GM19372 (cell line): ENCODE measurements around the gene PCBP3.

Experiments
- ATAC-seq: cut with Tn5 transposase; IDR thresholded peaks from one replicate; pipeline ENCODE4 v1.9.1; 2021; ENCODE audit warnings: mild to moderate bottlenecking, low read depth, moderate library complexity; ENCODE audit not compliant: unreplicated experiment

Gene PCBP3

DNA sequence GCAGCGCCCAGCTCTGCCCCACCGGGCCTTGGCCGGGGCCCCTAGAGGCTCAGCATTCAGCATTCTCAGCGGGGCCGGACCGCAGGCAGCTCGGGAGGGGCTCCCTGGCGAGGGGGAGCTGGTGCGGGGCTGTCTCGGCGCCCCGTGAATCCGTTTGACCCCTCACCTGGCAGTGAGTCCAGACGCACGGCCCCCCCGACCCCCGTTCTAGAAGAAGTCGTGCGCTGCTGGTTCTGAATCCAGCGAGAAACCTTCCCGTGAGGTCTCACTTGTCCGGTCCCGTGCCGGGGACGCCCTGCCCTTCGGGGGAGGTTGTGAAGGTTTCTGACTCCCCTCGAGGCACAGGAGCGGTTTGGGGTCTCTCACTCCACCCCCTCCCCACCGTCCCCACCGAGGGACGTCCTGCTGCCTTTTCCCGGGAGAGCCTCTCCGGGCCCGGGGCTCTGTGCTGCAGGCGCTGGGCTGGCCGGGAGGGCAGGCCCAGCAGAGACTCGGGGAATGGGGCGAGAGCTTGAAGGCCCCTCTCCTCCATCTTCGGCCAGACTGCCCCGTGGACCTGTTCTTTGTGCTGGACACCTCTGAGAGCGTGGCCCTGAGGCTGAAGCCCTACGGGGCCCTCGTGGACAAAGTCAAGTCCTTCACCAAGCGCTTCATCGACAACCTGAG, 338.7 kb downstream of the PCBP3 start:
- ATAC-seq: no peak

GRCh38 chr21:45982758-45983648, 339.5 kb downstream of the PCBP3 start:
- no peak for ATAC-seq

- ATAC-seq: no peak
Measured at GRCh38 chr21:45983649-45983965, 340.1 kb downstream of the PCBP3 start.

DNA sequence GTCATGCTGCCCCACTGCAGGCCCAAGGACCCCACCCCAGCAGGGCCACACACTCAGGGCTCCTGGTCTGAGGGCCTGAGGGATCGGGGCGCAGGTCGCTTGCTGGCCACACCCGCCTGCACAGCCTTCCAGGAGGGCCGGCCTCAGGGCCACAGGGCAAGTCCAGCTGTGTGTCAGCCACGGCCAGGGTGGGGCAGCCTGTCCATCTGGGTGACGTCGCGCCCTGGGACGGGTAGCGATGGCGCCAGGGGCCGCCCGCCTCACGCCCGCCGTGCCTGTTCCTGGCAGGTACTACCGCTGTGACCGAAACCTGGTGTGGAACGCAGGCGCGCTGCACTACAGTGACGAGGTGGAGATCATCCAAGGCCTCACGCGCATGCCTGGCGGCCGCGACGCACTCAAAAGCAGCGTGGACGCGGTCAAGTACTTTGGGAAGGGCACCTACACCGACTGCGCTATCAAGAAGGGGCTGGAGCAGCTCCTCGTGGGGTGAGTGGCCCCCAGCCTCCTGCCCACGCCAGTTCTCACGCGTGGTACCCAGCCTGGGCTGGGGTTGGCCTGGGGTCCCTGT, 340.5 kb downstream of the PCBP3 start:
- no peak for ATAC-seq

DNA sequence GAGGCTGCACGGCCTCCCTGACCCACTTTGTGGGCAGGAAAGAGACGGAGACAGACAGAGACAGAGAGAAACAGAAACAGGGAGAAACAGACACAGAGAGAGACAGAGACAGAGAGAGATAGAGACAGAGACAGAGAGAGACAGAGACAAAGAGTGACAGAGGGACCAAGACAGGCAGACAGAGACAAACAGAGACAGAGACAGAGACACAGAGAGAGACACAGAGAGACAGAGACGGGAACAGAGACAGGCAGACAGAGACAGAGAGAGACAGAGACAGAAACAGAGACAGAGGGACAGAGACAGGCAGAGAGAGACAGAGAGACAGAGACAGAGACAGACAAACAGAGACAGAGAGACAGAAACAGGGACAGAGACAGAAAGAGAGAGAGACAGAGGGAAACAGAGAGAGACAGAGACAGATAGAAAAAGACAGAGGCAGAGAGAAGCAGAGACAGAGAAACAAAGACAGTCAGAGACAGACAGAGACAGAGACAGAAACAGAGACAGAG, 341.1 kb downstream of the PCBP3 start:
- no peak for ATAC-seq

DNA sequence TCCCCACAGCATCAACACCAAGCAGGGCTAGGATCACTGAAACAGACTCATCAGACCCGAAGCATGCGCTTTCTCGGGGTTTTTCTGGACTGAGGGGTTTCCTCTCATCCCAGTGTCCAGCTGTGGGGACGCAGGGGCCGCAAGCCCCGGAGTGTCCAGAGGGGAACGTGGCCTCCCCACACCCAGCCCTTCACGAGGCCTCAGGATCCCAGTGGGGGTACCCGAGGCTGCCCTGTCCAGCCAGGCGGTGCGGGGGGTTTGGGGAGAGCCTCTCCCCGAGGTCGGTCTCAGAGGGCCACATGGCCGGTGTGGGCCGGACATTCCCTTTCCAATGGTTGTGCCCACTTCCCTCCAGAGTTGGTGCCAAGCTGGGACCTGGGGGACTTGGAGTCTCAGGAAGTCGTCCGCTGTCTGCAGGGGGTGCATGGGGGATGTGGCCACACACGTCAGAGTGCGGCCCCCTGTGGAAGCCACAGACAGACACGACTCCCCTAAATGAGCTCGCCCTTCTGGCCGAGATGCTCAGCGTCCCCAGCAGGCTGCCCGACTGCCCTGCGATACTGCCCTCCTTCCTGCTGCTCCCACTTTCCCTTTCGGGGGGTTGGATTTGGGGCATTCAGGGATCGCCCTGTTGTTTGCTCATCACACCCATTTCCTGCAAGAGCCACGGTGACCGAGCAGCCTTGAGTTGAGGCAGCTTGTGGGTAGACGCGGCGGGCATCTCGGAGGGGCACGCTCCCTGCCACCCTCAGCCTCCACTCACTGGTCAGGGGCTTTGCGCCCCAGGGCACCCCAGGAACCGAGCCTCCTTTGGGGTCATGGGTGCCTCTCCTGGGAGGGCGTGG, 342.2 kb downstream of the PCBP3 start:
- ATAC-seq: no peak

- ATAC-seq: no peak
Measured at GRCh38 chr21:45986316-45987051, 343.0 kb downstream of the PCBP3 start.

- ATAC-seq: no peak
Measured at GRCh38 chr21:45987121-45987711, 343.7 kb downstream of the PCBP3 start.

DNA sequence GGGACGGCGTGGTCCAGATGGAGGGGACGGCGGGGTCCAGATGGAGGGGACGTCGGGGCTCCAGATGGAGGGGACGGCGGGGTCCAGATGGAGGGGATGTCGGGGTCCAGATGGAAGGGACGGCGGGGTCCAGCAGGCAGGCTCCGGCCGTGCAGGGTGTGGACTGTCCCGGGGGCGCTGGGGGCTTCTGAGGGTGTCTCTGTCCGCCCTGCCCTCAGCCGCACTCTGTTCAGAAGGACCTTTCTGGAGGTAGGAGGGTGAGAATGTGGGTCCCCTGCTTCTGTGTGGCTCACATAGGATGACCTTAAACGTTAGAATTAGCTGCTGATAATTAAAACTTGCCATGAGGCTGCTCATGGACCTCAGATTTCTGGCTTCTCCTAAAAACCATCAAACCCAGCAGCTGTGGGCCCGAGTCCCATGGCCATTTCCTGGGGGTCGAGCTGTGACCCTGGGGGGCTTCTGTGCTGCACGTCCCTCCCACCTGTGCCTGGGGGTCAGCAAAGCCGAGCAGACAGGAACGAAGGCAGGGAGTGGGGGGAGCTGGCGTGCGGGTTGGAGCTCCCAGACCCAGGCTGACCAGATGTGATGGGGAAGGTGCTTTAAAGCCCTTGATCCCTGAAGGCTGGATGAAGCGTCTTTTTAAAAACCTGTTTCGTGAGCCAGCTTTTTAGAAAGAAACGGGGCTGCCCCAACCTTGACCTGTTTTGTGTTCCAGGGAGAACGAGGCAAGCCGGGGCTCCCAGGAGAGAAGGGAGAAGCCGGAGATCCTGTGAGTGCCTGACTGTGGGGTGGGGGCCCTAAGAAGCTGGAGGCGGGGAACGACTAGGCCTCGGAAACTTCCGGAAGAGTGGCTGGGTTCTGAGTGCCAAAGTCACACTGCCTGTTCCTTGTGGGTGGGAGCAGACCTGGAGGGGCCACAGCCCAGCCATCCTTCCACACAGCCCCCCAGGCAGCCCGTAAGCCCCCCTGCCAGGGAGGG, 345.1 kb downstream of the PCBP3 start:
- ATAC-seq: no peak

DNA sequence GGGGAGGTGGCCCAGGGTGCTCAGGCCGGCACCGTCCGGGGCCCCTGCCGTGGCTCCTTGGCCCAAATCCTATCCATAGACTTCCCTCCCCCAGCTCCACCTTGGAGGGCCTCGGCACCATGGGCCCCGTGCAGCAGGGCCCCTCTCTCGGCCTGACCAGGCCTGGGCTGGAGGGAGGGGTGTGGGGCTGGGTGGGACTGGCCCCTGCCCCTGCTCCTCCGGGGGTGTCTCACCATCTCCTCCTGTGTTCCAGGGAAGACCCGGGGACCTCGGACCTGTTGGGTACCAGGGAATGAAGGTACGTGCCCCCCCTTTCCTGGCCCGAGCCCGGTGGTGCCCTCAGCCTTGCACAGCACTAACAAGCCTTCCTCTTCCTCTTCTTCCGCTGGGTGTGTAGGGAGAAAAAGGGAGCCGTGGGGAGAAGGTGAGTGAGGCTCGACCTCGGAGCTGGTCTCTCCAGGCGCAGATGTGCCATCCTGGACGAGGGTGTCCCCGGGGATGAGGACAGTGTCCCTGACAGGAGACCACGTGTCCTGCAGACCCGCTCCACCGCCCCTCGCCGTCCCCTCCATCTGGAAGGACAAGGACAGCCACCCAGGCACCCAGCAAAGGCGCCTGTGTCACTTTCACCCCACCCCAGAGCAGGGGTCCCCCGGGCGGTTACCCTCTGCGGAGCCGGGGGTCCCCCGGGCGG, 346.0 kb downstream of the PCBP3 start:
- no peak for ATAC-seq

- no peak for ATAC-seq
Measured at GRCh38 chr21:45990049-45990711, 346.7 kb downstream of the PCBP3 start.

DNA sequence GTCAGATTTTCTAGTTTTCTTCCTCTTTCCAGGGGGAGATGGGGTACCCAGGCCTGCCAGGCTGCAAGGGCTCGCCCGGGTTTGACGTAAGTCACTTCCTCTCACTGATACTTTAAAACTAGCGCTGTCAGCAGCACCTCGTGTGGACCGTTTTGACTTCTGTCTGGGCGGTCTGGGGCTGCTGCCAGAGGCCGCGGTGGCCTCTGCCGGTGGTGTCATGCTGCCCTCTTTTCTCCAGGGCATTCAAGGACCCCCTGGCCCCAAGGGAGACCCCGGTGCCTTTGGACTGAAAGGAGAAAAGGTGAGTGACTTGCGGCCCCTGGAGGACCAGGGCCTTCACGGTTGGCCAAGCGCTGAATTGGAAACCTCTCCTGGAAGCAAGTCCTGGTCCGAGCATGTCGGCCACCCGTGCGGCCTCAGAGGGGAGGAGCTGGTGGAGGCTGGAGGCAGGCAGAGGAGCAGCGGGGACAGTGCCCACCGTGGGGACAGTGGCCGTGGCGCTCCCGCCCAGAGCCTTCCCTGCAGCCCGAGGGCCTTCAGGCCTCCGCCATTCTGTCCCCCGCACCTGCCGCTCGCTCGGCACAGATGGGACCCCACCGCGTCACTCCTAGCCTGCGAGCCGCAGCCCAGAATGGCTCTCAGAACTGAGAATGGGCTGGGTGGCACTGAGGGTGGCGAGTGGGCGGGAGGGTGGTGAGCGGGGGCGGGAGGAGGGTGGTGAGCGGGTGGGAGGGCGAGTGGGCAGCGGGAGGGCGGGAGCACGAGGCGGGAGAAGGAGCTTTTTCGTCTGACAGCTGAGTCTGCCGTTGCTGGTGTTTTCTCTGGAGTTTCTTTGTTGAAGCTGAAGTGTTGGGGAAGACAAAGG, 347.4 kb downstream of the PCBP3 start:
- no peak for ATAC-seq

GRCh38 chr21:45991606-45992300, 348.2 kb downstream of the PCBP3 start:
- ATAC-seq: no peak
